ENCODE results near the gene GRM4. TPM values are rescaled to one million over a fixed set of nuclear protein-coding genes. Genes with fewer than 3 reads are reported as not detected.

GRM4 gene
- total RNA-seq, 1 experiment from 2014 or later: 0.41 TPM

DNA sequence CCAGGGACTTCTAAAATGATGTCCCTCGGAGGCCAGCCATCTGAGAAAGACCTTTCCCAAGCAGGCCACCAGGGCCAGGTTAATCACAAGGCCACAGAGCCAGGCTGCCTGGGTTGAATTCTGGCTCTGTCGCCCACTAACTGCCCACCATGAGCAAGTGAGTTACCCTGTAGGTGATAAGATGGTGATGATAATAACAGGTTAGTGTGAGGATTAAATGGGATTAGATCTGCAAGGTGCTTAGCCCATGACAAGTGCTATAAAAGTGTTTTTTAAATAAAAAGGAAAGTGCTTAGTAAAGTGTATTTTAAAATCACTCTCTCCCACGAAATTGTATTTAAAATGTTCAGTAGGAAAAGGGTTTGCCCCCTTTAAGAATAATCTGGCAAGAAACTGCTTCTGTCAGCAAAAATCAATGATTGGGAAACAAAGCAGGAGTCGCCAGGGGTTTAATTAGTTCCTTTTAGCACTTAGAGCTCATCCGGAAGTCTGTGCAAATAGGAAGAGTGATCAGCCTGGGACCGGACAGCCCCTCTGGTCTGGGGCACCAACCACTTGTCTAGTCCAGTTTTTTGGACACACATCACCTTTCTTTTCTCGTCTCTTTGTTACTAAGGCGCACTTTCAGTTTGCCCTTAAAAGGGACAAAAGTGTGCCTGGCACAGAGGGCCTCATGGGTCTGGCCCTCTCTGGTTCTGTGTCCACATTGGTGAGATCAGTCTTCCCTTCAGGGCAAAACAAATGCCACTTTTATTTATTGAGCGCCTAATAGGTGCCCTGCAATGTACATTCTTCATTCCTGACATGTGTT is 150.4 kb downstream of the GRM4 start:
- Histone ChIP-seq H3K4me3 (ENCODE audit: low read depth, low read length, poor library complexity, severe bottlenecking) (no peak overlapping the region), H3K4me1 (ENCODE audit: insufficient read depth, low read length, poor library complexity, severe bottlenecking) (peaks cover 14% of the 10 kb centered on the region), H3K9me3 (ENCODE audit: low read depth, low read length, poor library complexity, severe bottlenecking) (no peaks in the 10 kb centered on the region), H3K36me3 (ENCODE audit: insufficient read depth, low read length, poor library complexity, severe bottlenecking) (no peaks in the 10 kb centered on the region), H3K27me3 (replicated peaks; ENCODE audit: insufficient read depth, low read depth, low read length, poor library complexity) (no peaks in the 10 kb centered on the region), H3K27ac (ENCODE audit: low read depth, low read length, poor library complexity, severe bottlenecking) (no peak overlapping the region)
- TF ChIP-seq, protein P1, sequence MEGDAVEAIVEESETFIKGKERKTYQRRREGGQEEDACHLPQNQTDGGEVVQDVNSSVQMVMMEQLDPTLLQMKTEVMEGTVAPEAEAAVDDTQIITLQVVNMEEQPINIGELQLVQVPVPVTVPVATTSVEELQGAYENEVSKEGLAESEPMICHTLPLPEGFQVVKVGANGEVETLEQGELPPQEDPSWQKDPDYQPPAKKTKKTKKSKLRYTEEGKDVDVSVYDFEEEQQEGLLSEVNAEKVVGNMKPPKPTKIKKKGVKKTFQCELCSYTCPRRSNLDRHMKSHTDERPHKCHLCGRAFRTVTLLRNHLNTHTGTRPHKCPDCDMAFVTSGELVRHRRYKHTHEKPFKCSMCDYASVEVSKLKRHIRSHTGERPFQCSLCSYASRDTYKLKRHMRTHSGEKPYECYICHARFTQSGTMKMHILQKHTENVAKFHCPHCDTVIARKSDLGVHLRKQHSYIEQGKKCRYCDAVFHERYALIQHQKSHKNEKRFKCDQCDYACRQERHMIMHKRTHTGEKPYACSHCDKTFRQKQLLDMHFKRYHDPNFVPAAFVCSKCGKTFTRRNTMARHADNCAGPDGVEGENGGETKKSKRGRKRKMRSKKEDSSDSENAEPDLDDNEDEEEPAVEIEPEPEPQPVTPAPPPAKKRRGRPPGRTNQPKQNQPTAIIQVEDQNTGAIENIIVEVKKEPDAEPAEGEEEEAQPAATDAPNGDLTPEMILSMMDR (conservative IDR thresholded peaks at IDR 0.05; ENCODE audit: low read depth, low read length): no peak
- TF ChIP-seq EZH2 (IDR thresholded peaks at IDR 0.05; ENCODE audit: borderline replicate concordance, low read depth, low read length, poor library complexity, severe bottlenecking): no peak
- DNase-seq (ENCODE audit: low spot score): peak; percentile 65
- intact Hi-C loops (cut with micrococcal nuclease; ENCODE audit: unreplicated experiment): no loop called here
- ChIA-PET POLR2A (ENCODE audit: low non-redundant PET) (no interaction called here), CTCF (no interaction called here)
- BruUV-seq (replicated peaks): no TSS peak

DNA sequence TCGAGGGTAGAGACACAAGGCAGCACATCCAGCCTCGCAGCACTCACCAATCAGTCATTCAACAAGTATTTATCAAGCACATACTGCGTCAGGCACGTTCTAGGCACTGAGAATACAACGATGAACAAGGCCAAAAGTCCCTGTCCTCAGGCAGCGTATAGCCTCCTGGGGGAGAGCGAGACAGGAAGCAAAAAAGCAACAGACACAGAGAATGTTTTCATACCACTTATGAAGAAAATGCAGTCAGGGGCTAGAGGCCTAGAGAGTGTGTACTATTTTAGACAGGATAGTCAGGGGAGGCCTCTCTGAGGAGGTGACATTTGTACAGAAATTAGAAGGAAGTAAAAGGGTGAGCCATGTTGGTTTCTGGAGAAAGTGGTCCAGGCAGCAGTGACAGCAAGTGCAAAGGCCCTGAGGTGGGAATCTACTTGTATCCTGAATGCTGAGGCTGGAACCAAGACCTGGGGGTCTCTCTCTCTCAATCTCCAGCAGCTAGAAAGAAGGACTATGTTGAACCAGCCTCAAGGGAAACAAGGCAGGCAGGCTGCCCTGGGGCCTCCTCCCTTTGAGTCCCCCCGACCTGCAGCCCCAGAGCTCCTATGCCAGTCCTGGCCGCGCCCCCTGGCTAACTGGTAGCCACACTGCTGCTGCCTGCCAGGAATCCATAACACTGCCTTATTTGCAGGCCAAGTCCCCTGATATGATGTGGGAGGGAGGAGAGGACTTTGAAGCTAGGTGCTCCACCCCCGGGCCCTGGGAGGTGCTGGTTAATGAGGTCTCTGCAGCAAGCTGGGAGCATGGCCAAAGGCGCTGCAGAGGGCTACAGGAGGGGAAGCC is 151.2 kb downstream of the GRM4 start:
- H3K4me1 ChIP-seq (ENCODE audit: insufficient read depth, low read length, poor library complexity, severe bottlenecking): peaks cover 14% of the 10 kb centered on the region
- H3K27me3 ChIP-seq (replicated peaks; ENCODE audit: insufficient read depth, low read depth, low read length, poor library complexity): no peaks in the 10 kb centered on the region
- no peaks in the 10 kb centered on the region for H3K36me3 ChIP-seq (ENCODE audit: insufficient read depth, low read length, poor library complexity, severe bottlenecking)
- no peak overlapping the region for H3K27ac ChIP-seq (ENCODE audit: low read depth, low read length, poor library complexity, severe bottlenecking)
- intact Hi-C loops (cut with micrococcal nuclease; ENCODE audit: unreplicated experiment): no loop called here
- TF ChIP-seq, protein P1 (conservative IDR thresholded peaks at IDR 0.05; ENCODE audit: low read depth, low read length): no peak
- TF ChIP-seq EZH2 (IDR thresholded peaks at IDR 0.05; ENCODE audit: borderline replicate concordance, low read depth, low read length, poor library complexity, severe bottlenecking): no peak
- no peak overlapping the region for H3K4me3 ChIP-seq (ENCODE audit: low read depth, low read length, poor library complexity, severe bottlenecking)
- H3K9me3 ChIP-seq (ENCODE audit: low read depth, low read length, poor library complexity, severe bottlenecking): no peaks in the 10 kb centered on the region
- ChIA-PET POLR2A (ENCODE audit: low non-redundant PET) (no interaction called here), CTCF (no interaction called here)
- no TSS peak for BruUV-seq (replicated peaks)
- DNase-seq (ENCODE audit: low spot score): peak; percentile 24

DNA sequence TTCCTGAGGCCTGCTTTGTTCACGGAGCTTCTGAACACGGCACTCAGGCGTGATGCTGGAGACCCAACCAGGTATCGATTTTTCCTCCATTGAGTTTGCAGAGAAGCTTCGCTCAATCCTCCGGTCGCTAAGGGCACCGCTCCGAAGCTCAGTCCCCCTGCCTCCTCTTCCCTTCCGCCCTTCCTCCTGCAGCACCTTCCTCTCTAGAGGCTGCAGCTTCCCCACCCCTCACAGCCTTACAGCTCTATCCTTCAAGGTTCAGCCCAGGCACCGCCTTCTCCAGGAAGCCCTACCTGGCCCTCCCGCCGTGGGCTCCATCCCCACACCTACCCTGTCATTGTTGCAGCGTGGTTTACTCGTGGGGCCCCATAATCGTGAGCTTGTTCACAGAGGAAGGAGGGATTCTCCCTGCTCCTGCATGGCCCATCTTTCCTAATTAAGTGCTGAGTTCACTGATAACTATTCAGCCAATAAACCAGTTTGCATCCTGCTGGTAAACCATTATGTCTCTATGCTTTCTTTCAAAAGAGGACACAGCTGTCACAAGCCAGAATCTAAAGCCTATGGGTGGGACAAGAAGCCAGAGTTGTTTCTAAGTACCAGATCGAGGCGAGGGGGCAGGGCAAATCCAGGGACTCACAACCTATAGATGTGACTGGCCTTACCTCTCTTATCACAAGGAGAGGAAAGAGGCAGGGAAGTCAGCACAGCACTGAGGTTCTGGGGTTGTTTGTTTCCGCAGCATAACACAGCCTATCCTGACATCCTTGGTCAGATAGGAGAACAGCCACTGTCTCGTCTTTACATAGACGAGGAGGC is 152.0 kb downstream of the GRM4 start:
- Histone ChIP-seq H3K4me1 (ENCODE audit: insufficient read depth, low read length, poor library complexity, severe bottlenecking) (peaks cover 14% of the 10 kb centered on the region), H3K9me3 (ENCODE audit: low read depth, low read length, poor library complexity, severe bottlenecking) (no peaks in the 10 kb centered on the region), H3K27me3 (replicated peaks; ENCODE audit: insufficient read depth, low read depth, low read length, poor library complexity) (no peaks in the 10 kb centered on the region), H3K4me3 (ENCODE audit: low read depth, low read length, poor library complexity, severe bottlenecking) (no peak overlapping the region), H3K36me3 (ENCODE audit: insufficient read depth, low read length, poor library complexity, severe bottlenecking) (no peaks in the 10 kb centered on the region), H3K27ac (ENCODE audit: low read depth, low read length, poor library complexity, severe bottlenecking) (no peak overlapping the region)
- POLR2A ChIA-PET (ENCODE audit: low non-redundant PET): no interaction called here
- CTCF ChIA-PET: no interaction called here
- TF ChIP-seq, protein P1 (conservative IDR thresholded peaks at IDR 0.05; ENCODE audit: low read depth, low read length): no peak
- TF ChIP-seq EZH2 (IDR thresholded peaks at IDR 0.05; ENCODE audit: borderline replicate concordance, low read depth, low read length, poor library complexity, severe bottlenecking): no peak
- intact Hi-C loops (cut with micrococcal nuclease; ENCODE audit: unreplicated experiment): no loop called here
- BruUV-seq (replicated peaks): no TSS peak
- DNase-seq (ENCODE audit: low spot score): no peak
